GM12892 (cell line): ENCODE measurements around the gene CDKL1.

Experiments
- POLR2A ChIP-seq: IDR thresholded peaks from 2 replicates; pipeline ENCODE4 v1.6.1; 2011; ENCODE audit warnings: low read depth, low read length, control low read depth
- TAF1 ChIP-seq: IDR thresholded peaks from 2 replicates; pipeline ENCODE4 v1.6.1; 2011; ENCODE audit warnings: low read depth, mild to moderate bottlenecking, control low read depth, low read length, borderline replicate concordance

- no peak for TF ChIP-seq TAF1
- no peak for TF ChIP-seq POLR2A
These were observed 42.2 kb downstream of the CDKL1 start for GRCh38 chr14:50354527-50354926.
